ENCODE measurements around the gene IFNA1.

IFNA1 gene

DNA sequence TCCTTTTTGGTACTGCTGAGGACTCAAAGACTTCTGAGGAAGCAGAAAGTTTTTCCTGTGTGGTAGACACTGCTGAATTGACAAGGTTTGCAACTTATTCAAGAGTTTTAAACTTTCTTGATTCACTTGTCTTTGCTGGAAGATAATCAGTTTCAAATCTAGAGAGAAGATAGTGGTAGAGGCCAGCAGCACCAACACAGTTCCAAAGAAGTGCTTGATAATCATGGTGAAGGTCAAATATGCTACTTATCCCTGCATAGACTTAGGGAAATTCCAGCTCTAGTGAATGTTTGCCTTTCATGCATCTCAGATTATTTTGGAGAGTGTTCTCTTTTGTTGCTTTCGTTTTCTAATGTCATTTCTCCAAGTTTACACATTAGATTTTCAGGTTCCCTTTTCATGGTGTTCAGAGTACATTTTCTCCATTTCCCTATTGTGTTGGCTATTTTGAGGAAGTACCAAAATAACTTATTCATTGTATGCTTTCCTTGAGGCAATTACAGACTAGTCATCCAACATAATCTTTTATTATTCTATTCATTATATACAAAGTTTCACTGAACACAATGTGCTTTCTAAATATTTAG, 41.3 kb downstream of the IFNA1 start:
- Histone ChIP-seq H3K4me1 (ENCODE audit: control insufficient read depth, insufficient read depth, low read length) (0 out of 2 replicates have a peak, but pooled peaks cover 2% of the 10 kb centered on the region), H3K9ac (ENCODE audit: low read length) (no peak overlapping the region), H3K27ac (ENCODE audit: low read depth, low read length) (no peak overlapping the region), H3K9me3 (ENCODE audit: control insufficient read depth, insufficient read depth, low read depth, low read length) (no peaks in the 10 kb centered on the region; the same call in 1 of the 2 replicates), H3K27me3 (ENCODE audit: control insufficient read depth, insufficient read depth, low read length) (no peaks in the 10 kb centered on the region), H3K36me3 (ENCODE audit: control insufficient read depth, insufficient read depth, low read length) (no peaks in the 10 kb centered on the region), H3K4me3 (ENCODE audit: low read depth, low read length) (no peak overlapping the region)

DNA sequence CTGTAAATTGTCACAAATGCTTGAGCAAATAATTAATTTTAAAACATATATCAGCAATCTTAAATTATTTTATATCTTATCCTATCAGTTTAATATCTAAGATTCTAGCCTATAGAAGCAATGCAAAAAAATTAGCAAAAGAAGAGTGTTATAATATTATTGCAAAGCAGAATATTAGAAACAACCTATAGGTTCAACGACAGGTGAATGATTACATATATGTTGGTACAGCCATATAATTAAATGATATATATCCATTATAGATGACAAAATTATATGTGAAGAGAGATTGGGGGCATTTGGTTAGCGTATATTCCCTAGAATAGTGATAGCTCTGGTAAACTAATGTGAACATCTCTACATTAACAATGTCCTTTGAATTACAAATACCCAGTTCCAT, 42.0 kb downstream of the IFNA1 start, which contains the start of gene IFNE:
Gene IFNE, minus strand, starts transcription at position 101 of the 400 bp plus-strand sequence. CDS start 619 bp downstream, outside the sequence.
- no peak within 1 kb of the TSS for H3K9ac ChIP-seq (ENCODE audit: low read length)

More for the DNA sequence above, 42.0 kb downstream of the IFNA1 start, which contains the start of gene IFNE:
- no peaks in the 10 kb centered on the region for H3K36me3 ChIP-seq (ENCODE audit: control insufficient read depth, insufficient read depth, low read length)
- no peaks in the 10 kb centered on the region; the same call in 1 of the 2 replicates for H3K9me3 ChIP-seq (ENCODE audit: control insufficient read depth, insufficient read depth, low read depth, low read length)
- 0 out of 2 replicates have a peak, but pooled peaks cover 2% of the 10 kb centered on the region for H3K4me1 ChIP-seq (ENCODE audit: control insufficient read depth, insufficient read depth, low read length)
- no peak within 1 kb of the TSS for H3K4me3 ChIP-seq (ENCODE audit: low read depth, low read length)
- H3K27me3 ChIP-seq (ENCODE audit: control insufficient read depth, insufficient read depth, low read length): no peaks in the 10 kb centered on the region
- H3K27ac ChIP-seq (ENCODE audit: low read depth, low read length): no peak within 1 kb of the TSS
